Karpas-422 (cell line): ENCODE measurements around the gene ETV6. TPM values are rescaled to one million over a fixed set of nuclear protein-coding genes. Genes with fewer than 3 reads are reported as not detected.

ENCODE experiments used
- DNase-seq: peaks from one replicate; pipeline ENCODE4 v3.0.0-alpha.2; 2015
- H2AFZ ChIP-seq: fragments of 200-600 bp; sonication (generic); 2 replicates; pipeline ENCODE4 v1.6.1; 2014; ENCODE audit warnings: antibody characterized with exemption, low read length, mixed read lengths
- H3K27ac ChIP-seq: fragments of 200-600 bp; sonication (generic); 2 replicates; pipeline ENCODE4 v1.5.1; 2014; ENCODE audit warnings: mild to moderate bottlenecking, low read length, moderate library complexity
- H3K27me3 ChIP-seq: fragments of 200-600 bp; sonication (generic); 2 replicates; pipeline ENCODE4 v1.6.1; 2014; ENCODE audit warnings: low read length, mixed read lengths
- H3K36me3 ChIP-seq: fragments of 200-600 bp; sonication (generic); 2 replicates; pipeline ENCODE4 v1.6.1; 2014; ENCODE audit warnings: low read length, mixed read lengths; ENCODE audit not compliant: insufficient read depth
- H3K4me1 ChIP-seq: fragments of 200-600 bp; sonication (generic); 2 replicates; pipeline ENCODE4 v1.6.1; 2014; ENCODE audit warnings: mild to moderate bottlenecking, low read length, mixed read lengths
- H3K4me2 ChIP-seq: fragments of 200-600 bp; sonication (generic); 2 replicates; pipeline ENCODE4 v1.6.1; 2014; ENCODE audit warnings: low read length, low read depth, mild to moderate bottlenecking; ENCODE audit not compliant: poor library complexity, severe bottlenecking
- H3K4me3 ChIP-seq: fragments of 200-600 bp; sonication (generic); 2 replicates; pipeline ENCODE4 v1.5.1; 2014; ENCODE audit warnings: mild to moderate bottlenecking, antibody characterized with exemption, low read length, mixed read lengths
- H3K79me2 ChIP-seq: fragments of 200-600 bp; sonication (generic); 2 replicates; pipeline ENCODE4 v1.6.1; 2014; ENCODE audit warnings: mild to moderate bottlenecking, low read length, mixed read lengths
- H3K9ac ChIP-seq: fragments of 200-600 bp; sonication (generic); 2 replicates; pipeline ENCODE4 v1.6.0; 2014; ENCODE audit warnings: low read length
- H3K9me2 ChIP-seq: fragments of 200-600 bp; sonication (generic), shearing (Covaris generic); replicated peaks from 2 replicates; pipeline ENCODE4 v1.6.0; 2014; ENCODE audit warnings: mild to moderate bottlenecking, low read length, moderate library complexity; ENCODE audit not compliant: insufficient read depth
- H3K9me3 ChIP-seq: fragments of 300-700, 200-600 bp; sonication (generic); 2 replicates; pipeline ENCODE4 v1.6.1; 2014; ENCODE audit warnings: low read length, mixed read lengths
- H4K20me1 ChIP-seq: fragments of 200-600 bp; sonication (generic); 2 replicates; pipeline ENCODE4 v1.6.1; 2014; ENCODE audit warnings: mild to moderate bottlenecking, antibody characterized with exemption, low read length, low read depth; ENCODE audit not compliant: insufficient read depth
- total RNA-seq: library from RNA; depleted of rRNA; stranded (reverse); fragments of >200 nt; shearing (Covaris generic); gene quantifications from 2 replicates; pipeline ENCODE4 v1.2.3, GENCODE V29; 2014; ENCODE audit warnings: low replicate concordance

ETV6 gene
- total RNA-seq, 1 experiment from 2014 or later = 1.0 TPM

GRCh38 chr12:11813438-11813813 is 164.0 kb downstream of the ETV6 start:
- H3K4me3 ChIP-seq = no peak overlapping the region
- H2AFZ ChIP-seq = no peak overlapping the region
- no peak overlapping the region for H3K9ac ChIP-seq
- no peaks in the 10 kb centered on the region for H3K9me2 ChIP-seq
- H3K36me3 ChIP-seq = no peaks in the 10 kb centered on the region
- no peaks in the 10 kb centered on the region for H3K9me3 ChIP-seq
- H3K4me2 ChIP-seq = no peak overlapping the region
- H3K27me3 ChIP-seq = no peaks in the 10 kb centered on the region
- no peak for DNase-seq
- H3K27ac ChIP-seq = no peak overlapping the region
- no peaks in the 10 kb centered on the region for H3K4me1 ChIP-seq
- H3K79me2 ChIP-seq = no peaks in the 10 kb centered on the region
- H4K20me1 ChIP-seq = no peaks in the 10 kb centered on the region

GRCh38 chr12:11814374-11814773 is 164.9 kb downstream of the ETV6 start:
- Histone ChIP-seq H3K79me2 (no peaks in the 10 kb centered on the region), H3K9ac (no peak overlapping the region), H3K4me3 (no peak overlapping the region), H2AFZ (no peak overlapping the region), H3K9me3 (no peaks in the 10 kb centered on the region), H3K36me3 (no peaks in the 10 kb centered on the region), H3K27me3 (no peaks in the 10 kb centered on the region), H3K9me2 (no peaks in the 10 kb centered on the region), H3K4me1 (no peaks in the 10 kb centered on the region), H3K4me2 (no peak overlapping the region), H3K27ac (no peak overlapping the region), H4K20me1 (no peaks in the 10 kb centered on the region)
- DNase-seq = no peak

- H2AFZ ChIP-seq = no peak overlapping the region
- no peaks in the 10 kb centered on the region for H4K20me1 ChIP-seq
- no peak overlapping the region for H3K4me3 ChIP-seq
- no peaks in the 10 kb centered on the region for H3K27me3 ChIP-seq
- H3K9me2 ChIP-seq = no peaks in the 10 kb centered on the region
- H3K79me2 ChIP-seq = no peaks in the 10 kb centered on the region
- no peak overlapping the region for H3K4me2 ChIP-seq
- no peaks in the 10 kb centered on the region for H3K9me3 ChIP-seq
- no peaks in the 10 kb centered on the region for H3K36me3 ChIP-seq
- no peak overlapping the region for H3K9ac ChIP-seq
- no peak for DNase-seq
- no peak overlapping the region for H3K27ac ChIP-seq
- H3K4me1 ChIP-seq = no peaks in the 10 kb centered on the region
These were observed 165.9 kb downstream of the ETV6 start for GRCh38 chr12:11815397-11815796.

- H3K9me3 ChIP-seq = no peaks in the 10 kb centered on the region
- no peak overlapping the region for H2AFZ ChIP-seq
- H3K9me2 ChIP-seq = no peaks in the 10 kb centered on the region
- no peak overlapping the region for H3K4me3 ChIP-seq
- no peaks in the 10 kb centered on the region for H3K27me3 ChIP-seq
- DNase-seq = no peak
- H3K36me3 ChIP-seq = no peaks in the 10 kb centered on the region
- no peak overlapping the region for H3K27ac ChIP-seq
- no peaks in the 10 kb centered on the region for H3K4me1 ChIP-seq
- H3K79me2 ChIP-seq = no peaks in the 10 kb centered on the region
- H3K4me2 ChIP-seq = no peak overlapping the region
- H3K9ac ChIP-seq = no peak overlapping the region
- no peaks in the 10 kb centered on the region for H4K20me1 ChIP-seq
These were observed 170.2 kb downstream of the ETV6 start for GRCh38 chr12:11819643-11820042.

GRCh38 chr12:11820476-11820875 is 171.0 kb downstream of the ETV6 start:
- H3K79me2 ChIP-seq = no peaks in the 10 kb centered on the region
- no peak overlapping the region for H2AFZ ChIP-seq
- H3K4me2 ChIP-seq = no peak overlapping the region
- H3K4me1 ChIP-seq = no peaks in the 10 kb centered on the region
- no peak overlapping the region for H3K9ac ChIP-seq
- no peaks in the 10 kb centered on the region for H4K20me1 ChIP-seq
- H3K9me2 ChIP-seq = no peaks in the 10 kb centered on the region
- H3K27ac ChIP-seq = no peak overlapping the region
- DNase-seq = no peak
- no peak overlapping the region for H3K4me3 ChIP-seq
- H3K27me3 ChIP-seq = no peaks in the 10 kb centered on the region
- no peaks in the 10 kb centered on the region for H3K36me3 ChIP-seq
- H3K9me3 ChIP-seq = no peaks in the 10 kb centered on the region

- Histone ChIP-seq H3K9me2 (no peaks in the 10 kb centered on the region), H4K20me1 (no peaks in the 10 kb centered on the region), H3K36me3 (no peaks in the 10 kb centered on the region), H3K4me1 (no peaks in the 10 kb centered on the region), H3K79me2 (no peaks in the 10 kb centered on the region), H3K27me3 (no peaks in the 10 kb centered on the region), H3K9ac (no peak overlapping the region), H3K9me3 (no peaks in the 10 kb centered on the region), H3K27ac (no peak overlapping the region), H3K4me2 (no peak overlapping the region), H2AFZ (no peak overlapping the region), H3K4me3 (no peak overlapping the region)
- DNase-seq = no peak
These were observed 172.1 kb downstream of the ETV6 start for GRCh38 chr12:11821386-11822080.

- H4K20me1 ChIP-seq = no peaks in the 10 kb centered on the region
- H3K36me3 ChIP-seq = no peaks in the 10 kb centered on the region
- no peaks in the 10 kb centered on the region for H3K9me3 ChIP-seq
- H3K9me2 ChIP-seq = no peaks in the 10 kb centered on the region
- no peak overlapping the region for H2AFZ ChIP-seq
- H3K4me3 ChIP-seq = no peak overlapping the region
- no peaks in the 10 kb centered on the region for H3K79me2 ChIP-seq
- H3K4me2 ChIP-seq = no peak overlapping the region
- H3K27ac ChIP-seq = no peak overlapping the region
- no peak overlapping the region for H3K9ac ChIP-seq
- no peaks in the 10 kb centered on the region for H3K27me3 ChIP-seq
- DNase-seq = no peak
- no peaks in the 10 kb centered on the region for H3K4me1 ChIP-seq
These were observed 172.8 kb downstream of the ETV6 start for GRCh38 chr12:11822081-11822834.

GRCh38 chr12:11823043-11823442 is 173.6 kb downstream of the ETV6 start:
- Histone ChIP-seq H3K36me3 (no peaks in the 10 kb centered on the region), H3K9me3 (no peaks in the 10 kb centered on the region), H3K27ac (no peak overlapping the region), H3K9me2 (no peaks in the 10 kb centered on the region), H3K4me1 (no peaks in the 10 kb centered on the region), H3K4me3 (no peak overlapping the region), H3K9ac (no peak overlapping the region), H3K4me2 (no peak overlapping the region), H2AFZ (no peak overlapping the region), H3K27me3 (no peaks in the 10 kb centered on the region), H3K79me2 (no peaks in the 10 kb centered on the region), H4K20me1 (no peaks in the 10 kb centered on the region)
- no peak for DNase-seq
